SK-N-SH (cell line): ENCODE measurements around the gene MB21D2. TPM values are rescaled to one million over a fixed set of nuclear protein-coding genes. Genes with fewer than 3 reads are reported as not detected.

Experiments used
- CTCF ChIA-PET: fragments of 300-600, 350-600 bp; formaldehyde crosslinking; extraction: SDS; loops from one replicate; lab custom pipeline; 2021; lab: Yijun Ruan, JAX
- POLR2A ChIA-PET: fragments of 350-600 bp; sonication (Branson Sonifier 250); formaldehyde crosslinking; extraction: SDS; loops from one replicate; lab custom pipeline; 2020; ENCODE audit warnings: antibody characterized with exemption, inconsistent platforms; lab: Yijun Ruan, JAX
- DNase-seq: peaks from one replicate; pipeline ENCODE4 v3.0.0; 2012
- H2AFZ ChIP-seq: fragments of 200-600 bp; sonication (generic); 2 replicates; pipeline ENCODE4 v1.8.1; 2016; ENCODE audit warnings: antibody characterized with exemption, mild to moderate bottlenecking, low read depth
- H3F3A ChIP-seq: fragments of 200-600 bp; sonication (generic); replicated peaks from 2 replicates; pipeline ENCODE3; 2016; ENCODE audit warnings: antibody characterized with exemption, mild to moderate bottlenecking; ENCODE audit not compliant: insufficient read depth
- H3K27ac ChIP-seq, 2 experiments: fragments of 200-500 bp in 1 of 2; fragments of 200-600 bp in 1 of 2; sonication (Bioruptor generic) in 1 of 2; sonication (generic), shearing (Covaris generic) in 1 of 2; 2 replicates each; pipeline versions ENCODE4 v1.5.1 to v1.6.1; 2014 to 2016; ENCODE audit warnings: low read depth in 2 of 2, inconsistent platforms in 1 of 2, low read length in 1 of 2, mild to moderate bottlenecking in 1 of 2, mixed read lengths in 1 of 2
- H3K27me3 ChIP-seq: fragments of 200-600 bp; sonication (generic), shearing (Covaris generic); 2 replicates; pipeline ENCODE4 v1.6.1; 2016; ENCODE audit warnings: mixed run types; ENCODE audit not compliant: insufficient read depth
- H3K36me3 ChIP-seq, 2 experiments: fragments of 200-500 bp in 1 of 2; fragments of 200-600 bp in 1 of 2; sonication (Bioruptor generic) in 1 of 2; sonication (generic) in 1 of 2; replicated peaks in 1 of 2; 2 replicates each; pipeline versions ENCODE3 to v1.5.1; 2014 to 2016; ENCODE audit warnings: low read length in 1 of 2, mild to moderate bottlenecking in 1 of 2; ENCODE audit not compliant: insufficient read depth in 2 of 2, control insufficient read depth in 1 of 2
- H3K4me1 ChIP-seq, 2 experiments: fragments of 200-500 bp in 1 of 2; fragments of 200-600 bp in 1 of 2; sonication (Bioruptor generic) in 1 of 2; sonication (generic), shearing (Covaris generic) in 1 of 2; 2 replicates each; pipeline versions ENCODE4 v1.5.1 to v1.6.1; 2014 to 2016; ENCODE audit warnings: low read depth in 1 of 2, low read length in 1 of 2, mixed run types in 1 of 2; ENCODE audit not compliant: insufficient read depth in 2 of 2, control insufficient read depth in 1 of 2
- H3K4me2 ChIP-seq: fragments of 200-600 bp; sonication (generic), shearing (Covaris generic); 2 replicates; pipeline ENCODE4 v1.6.1; 2017; ENCODE audit warnings: mixed run types
- H3K4me3 ChIP-seq, 2 experiments: fragments of 200-500 bp in 1 of 2; fragments of 200-600 bp in 1 of 2; sonication (Bioruptor generic) in 1 of 2; sonication (generic), shearing (Covaris generic) in 1 of 2; 2 replicates each; pipeline versions ENCODE4 v1.5.1 to v1.8.1; 2014 to 2016; ENCODE audit warnings: low read depth in 2 of 2, inconsistent platforms in 1 of 2, low read length in 1 of 2, mild to moderate bottlenecking in 1 of 2, mixed read lengths in 1 of 2, moderate library complexity in 1 of 2
- H3K79me2 ChIP-seq: fragments of 200-600 bp; sonication (generic); 2 replicates; pipeline ENCODE4 v1.8.1; 2017; ENCODE audit warnings: mild to moderate bottlenecking; ENCODE audit not compliant: insufficient read depth
- H3K9ac ChIP-seq: fragments of 200-600 bp; sonication (generic); 2 replicates; pipeline ENCODE4 v1.6.1; 2017; ENCODE audit warnings: mixed run types
- H3K9me2 ChIP-seq: fragments of 200-600 bp; sonication (generic); 2 replicates; pipeline ENCODE4 v1.6.1; 2017; ENCODE audit warnings: mixed run types
- H3K9me3 ChIP-seq: fragments of 200-600 bp; sonication (generic); 2 replicates; pipeline ENCODE4 v1.6.1; 2017; ENCODE audit warnings: mixed run types, mild to moderate bottlenecking, moderate library complexity
- H4K20me1 ChIP-seq: fragments of 200-600 bp; sonication (generic); 2 replicates; pipeline ENCODE4 v1.6.1; 2017; ENCODE audit warnings: mild to moderate bottlenecking, mixed run types; ENCODE audit not compliant: insufficient read depth
- CHD2 ChIP-seq: fragments of 150-350 bp; IDR thresholded peaks from 2 replicates; pipeline ENCODE4 v1.6.1; 2018; ENCODE audit warnings: low read length; ENCODE audit not compliant: partially characterized antibody
- CTCF ChIP-seq: fragments of 200-600 bp; sonication (generic); IDR thresholded peaks from 2 replicates; pipeline ENCODE4 v1.6.1; 2017; ENCODE audit warnings: antibody characterized with exemption, mild to moderate bottlenecking, moderate library complexity
- ELF1 ChIP-seq: IDR thresholded peaks from 2 replicates; pipeline ENCODE4 v1.4.0; 2012
- FOSL2 ChIP-seq: IDR thresholded peaks from 2 replicates; pipeline ENCODE4 v1.4.0; 2012; ENCODE audit warnings: low read depth, mild to moderate bottlenecking, moderate library complexity, borderline replicate concordance
- FOXJ3 ChIP-seq: sonication (generic); formaldehyde crosslinking; IDR thresholded peaks from 2 replicates; pipeline ENCODE4 v1.5.1; 2020; ENCODE audit warnings: mild to moderate bottlenecking, missing genetic modification reagents
- FOXM1 ChIP-seq: IDR thresholded peaks from 2 replicates; pipeline ENCODE4 v1.4.0; 2012; ENCODE audit warnings: low read depth, mild to moderate bottlenecking
- JUND ChIP-seq: IDR thresholded peaks from 2 replicates; pipeline ENCODE4 v1.4.0; 2012
- MAX ChIP-seq: IDR thresholded peaks from 2 replicates; pipeline ENCODE4 v1.4.0; 2012; ENCODE audit warnings: low read depth
- POLR2AphosphoS5 ChIP-seq: IDR thresholded peaks from 2 replicates; pipeline ENCODE4 v1.6.1; 2012; ENCODE audit warnings: low read depth, low read length
- RCOR1 ChIP-seq: fragments of 150-350 bp; IDR thresholded peaks from 2 replicates; pipeline ENCODE4 v1.6.1; 2017; ENCODE audit warnings: antibody characterized with exemption, low read length
- RXRA ChIP-seq: IDR thresholded peaks from 2 replicates; pipeline ENCODE4 v1.4.0; 2012; ENCODE audit warnings: low read depth, mild to moderate bottlenecking, borderline replicate concordance
- SIN3A ChIP-seq: IDR thresholded peaks from 2 replicates; pipeline ENCODE4 v1.6.1; 2012; ENCODE audit warnings: low read depth, mild to moderate bottlenecking, low read length, moderate library complexity, borderline replicate concordance
- TCF12 ChIP-seq: IDR thresholded peaks from 2 replicates; pipeline ENCODE4 v1.4.0; 2012
- ZBTB33 ChIP-seq: IDR thresholded peaks from 2 replicates; pipeline ENCODE4 v1.4.0; 2012; ENCODE audit warnings: low read depth, borderline replicate concordance
- WGBS: methylation state at CpG from one replicate; pipeline ENCODE4 v1.1.6; 2017; ENCODE audit warnings: low lambda C conversion rate; 5-methylcytosine and 5-hydroxymethylcytosine counted together
- polyA plus RNA-seq, 3 experiments: library from polyadenylated mRNA; depleted of rRNA; stranded (reverse); fragments of >200 nt; gene quantifications; 2 replicates each; pipeline ENCODE4 v1.2.3, GENCODE V29; 2012

The MB21D2 gene
- polyA plus RNA-seq, 1 of the 3 experiments (the other 2 are of a cell fraction) = 12.7 TPM

GRCh38 chr3:192841428-192841827 is 76.2 kb downstream of the MB21D2 start:
- CTCF ChIA-PET = interaction anchor here (0.5 to 1.4 kb wide), 2 partner anchors 16 to 19 kb away, joined by 3 read pairs; no protein-coding TSS in a partner anchor
- 96% methylated on average over 6 of the region's 6 CpGs for WGBS

GRCh38 chr3:192840143-192840836 is 77.4 kb downstream of the MB21D2 start:
- no peaks in the 10 kb centered on the region for H3K36me3 ChIP-seq
- H3K4me3 ChIP-seq = no peak overlapping the region
- CTCF ChIA-PET = interaction anchor here (1.4 kb wide), 1 partner anchor 17 kb away, joined by 3 read pairs; no protein-coding TSS in a partner anchor
- no peak for DNase-seq
- H3K9me3 ChIP-seq = no peaks in the 10 kb centered on the region
- H3K79me2 ChIP-seq = peaks cover 70% of the 10 kb centered on the region
- H4K20me1 ChIP-seq = peaks cover 37% of the 10 kb centered on the region
- H3K27me3 ChIP-seq = no peaks in the 10 kb centered on the region
- no peaks in the 10 kb centered on the region for H3K9me2 ChIP-seq
- TF ChIP-seq POLR2AphosphoS5 (no peak), MAX (no peak), FOXJ3 (no peak), CHD2 (no peak), SIN3A (no peak), CTCF (no peak), JUND (no peak), TCF12 (no peak), FOXM1 (no peak), FOSL2 (no peak), ZBTB33 (no peak), RXRA (no peak)
- H3K4me1 ChIP-seq = no peaks in the 10 kb centered on the region; a peak in 1 of 4 replicates
- 94% methylated on average over 10 of the region's 10 CpGs for WGBS
- H3K9ac ChIP-seq = no peak overlapping the region
- POLR2A ChIA-PET = no interaction called here
- no peak overlapping the region for H2AFZ ChIP-seq
- no peak overlapping the region for H3K27ac ChIP-seq
- H3F3A ChIP-seq = no peaks in the 10 kb centered on the region
- H3K4me2 ChIP-seq = no peak overlapping the region

More at GRCh38 chr3:192841428-192841827, 76.2 kb downstream of the MB21D2 start:
- H3K79me2 ChIP-seq = peaks cover 81% of the 10 kb centered on the region
- H3K9me3 ChIP-seq = no peaks in the 10 kb centered on the region
- H3K9ac ChIP-seq = no peak overlapping the region
- no peak overlapping the region for H3K4me2 ChIP-seq
- no peak overlapping the region for H3K27ac ChIP-seq
- no peaks in the 10 kb centered on the region for H3K27me3 ChIP-seq
- H4K20me1 ChIP-seq = peaks cover 42% of the 10 kb centered on the region
- no peaks in the 10 kb centered on the region for H3K9me2 ChIP-seq
- TF ChIP-seq ELF1 (no peak), CHD2 (no peak), RCOR1 (no peak)
- no peaks in the 10 kb centered on the region for H3F3A ChIP-seq
- no peak overlapping the region for H3K4me3 ChIP-seq
- DNase-seq = no peak
- no peak overlapping the region for H2AFZ ChIP-seq
- H3K36me3 ChIP-seq = no peaks in the 10 kb centered on the region
- POLR2A ChIA-PET = no interaction called here
- H3K4me1 ChIP-seq = no peaks in the 10 kb centered on the region; a peak in 1 of 4 replicates
